ENCODE measurements around the gene PIGV.

DNA sequence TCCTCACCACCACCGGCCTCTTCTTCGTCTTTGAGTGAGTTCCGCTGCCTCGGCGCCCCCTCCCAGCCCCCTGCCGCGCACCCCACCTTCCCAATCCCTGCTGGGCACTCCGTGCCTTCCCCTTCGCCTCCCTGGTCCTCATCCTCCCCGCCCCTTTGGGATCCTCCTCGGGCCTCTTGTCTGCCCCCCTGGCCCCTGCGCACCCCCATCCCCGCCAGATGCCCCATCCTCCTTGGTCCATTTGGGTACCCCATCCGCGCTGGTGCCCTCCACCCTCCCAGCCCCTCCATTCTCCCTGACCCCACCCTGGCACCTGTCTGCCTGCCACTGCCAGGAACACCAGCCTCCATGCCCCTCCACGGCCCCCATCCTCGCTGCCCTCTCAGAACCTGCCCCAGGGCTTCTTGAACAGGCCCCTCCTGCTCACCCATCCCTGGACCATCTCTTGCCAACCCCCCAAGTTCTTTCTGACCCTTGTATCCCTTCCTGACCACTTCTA, 39.4 kb downstream of the PIGV start:
- no peak for TF ChIP-seq POLR2A (IDR thresholded peaks at IDR 0.05)
- TF ChIP-seq, protein P1, sequence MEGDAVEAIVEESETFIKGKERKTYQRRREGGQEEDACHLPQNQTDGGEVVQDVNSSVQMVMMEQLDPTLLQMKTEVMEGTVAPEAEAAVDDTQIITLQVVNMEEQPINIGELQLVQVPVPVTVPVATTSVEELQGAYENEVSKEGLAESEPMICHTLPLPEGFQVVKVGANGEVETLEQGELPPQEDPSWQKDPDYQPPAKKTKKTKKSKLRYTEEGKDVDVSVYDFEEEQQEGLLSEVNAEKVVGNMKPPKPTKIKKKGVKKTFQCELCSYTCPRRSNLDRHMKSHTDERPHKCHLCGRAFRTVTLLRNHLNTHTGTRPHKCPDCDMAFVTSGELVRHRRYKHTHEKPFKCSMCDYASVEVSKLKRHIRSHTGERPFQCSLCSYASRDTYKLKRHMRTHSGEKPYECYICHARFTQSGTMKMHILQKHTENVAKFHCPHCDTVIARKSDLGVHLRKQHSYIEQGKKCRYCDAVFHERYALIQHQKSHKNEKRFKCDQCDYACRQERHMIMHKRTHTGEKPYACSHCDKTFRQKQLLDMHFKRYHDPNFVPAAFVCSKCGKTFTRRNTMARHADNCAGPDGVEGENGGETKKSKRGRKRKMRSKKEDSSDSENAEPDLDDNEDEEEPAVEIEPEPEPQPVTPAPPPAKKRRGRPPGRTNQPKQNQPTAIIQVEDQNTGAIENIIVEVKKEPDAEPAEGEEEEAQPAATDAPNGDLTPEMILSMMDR (IDR thresholded peaks at IDR 0.05), result no peak

Measured in ovary (tissue), 3 donors.